Measurements from ENCODE around the gene VTCN1.

Gene VTCN1

GRCh38 chr1:117138561-117138960 is 72.2 kb downstream of the VTCN1 start:
- Mint-ChIP-seq H3K27ac (no peak overlapping the region), H3K4me1 (ENCODE audit: low read depth) (no peaks in the 10 kb centered on the region), H3K36me3 (ENCODE audit: low read depth) (no peaks in the 10 kb centered on the region), H3K27me3 (ENCODE audit: low read depth) (peaks cover 6% of the 10 kb centered on the region), H3K9me3 (no peaks in the 10 kb centered on the region), H3K4me3 (no peak overlapping the region)
- DNase-seq (ENCODE audit: low spot score) = no peak

GRCh38 chr1:117138106-117138505 is 72.6 kb downstream of the VTCN1 start:
- no peaks in the 10 kb centered on the region for H3K9me3 Mint-ChIP-seq
- no peaks in the 10 kb centered on the region for H3K36me3 Mint-ChIP-seq (ENCODE audit: low read depth)
- H3K4me1 Mint-ChIP-seq (ENCODE audit: low read depth) = no peaks in the 10 kb centered on the region
- no peak overlapping the region for H3K4me3 Mint-ChIP-seq
- no peak overlapping the region for H3K27ac Mint-ChIP-seq
- H3K27me3 Mint-ChIP-seq (ENCODE audit: low read depth) = peaks cover 10% of the 10 kb centered on the region
- DNase-seq (ENCODE audit: low spot score) = no peak

- H3K4me1 Mint-ChIP-seq (ENCODE audit: low read depth) = no peaks in the 10 kb centered on the region
- no peak overlapping the region for H3K27ac Mint-ChIP-seq
- H3K27me3 Mint-ChIP-seq (ENCODE audit: low read depth) = peaks cover 11% of the 10 kb centered on the region
- no peaks in the 10 kb centered on the region for H3K9me3 Mint-ChIP-seq
- no peak for DNase-seq (ENCODE audit: low spot score)
- no peaks in the 10 kb centered on the region for H3K36me3 Mint-ChIP-seq (ENCODE audit: low read depth)
- no peak overlapping the region for H3K4me3 Mint-ChIP-seq
These were observed 73.4 kb downstream of the VTCN1 start for GRCh38 chr1:117137281-117137855.

GRCh38 chr1:117136749-117137148 is 74.0 kb downstream of the VTCN1 start:
- no peaks in the 10 kb centered on the region for H3K4me1 Mint-ChIP-seq (ENCODE audit: low read depth)
- peaks cover 11% of the 10 kb centered on the region for H3K27me3 Mint-ChIP-seq (ENCODE audit: low read depth)
- DNase-seq (ENCODE audit: low spot score) = no peak
- H3K4me3 Mint-ChIP-seq = no peak overlapping the region
- no peaks in the 10 kb centered on the region for H3K36me3 Mint-ChIP-seq (ENCODE audit: low read depth)
- no peak overlapping the region for H3K27ac Mint-ChIP-seq
- H3K9me3 Mint-ChIP-seq = no peaks in the 10 kb centered on the region

GRCh38 chr1:117135329-117135728 is 75.4 kb downstream of the VTCN1 start:
- no peak overlapping the region for H3K27ac Mint-ChIP-seq
- no peak for DNase-seq (ENCODE audit: low spot score)
- no peaks in the 10 kb centered on the region for H3K4me1 Mint-ChIP-seq (ENCODE audit: low read depth)
- no peak overlapping the region for H3K4me3 Mint-ChIP-seq
- no peaks in the 10 kb centered on the region for H3K9me3 Mint-ChIP-seq
- no peaks in the 10 kb centered on the region for H3K36me3 Mint-ChIP-seq (ENCODE audit: low read depth)
- H3K27me3 Mint-ChIP-seq (ENCODE audit: low read depth) = peaks cover 11% of the 10 kb centered on the region

- no peaks in the 10 kb centered on the region for H3K36me3 Mint-ChIP-seq (ENCODE audit: low read depth)
- no peak overlapping the region for H3K27ac Mint-ChIP-seq
- peaks cover 3% of the 10 kb centered on the region for H3K4me1 Mint-ChIP-seq (ENCODE audit: low read depth)
- DNase-seq (ENCODE audit: low spot score) = no peak
- H3K4me3 Mint-ChIP-seq = no peak overlapping the region
- no peaks in the 10 kb centered on the region for H3K9me3 Mint-ChIP-seq
- H3K27me3 Mint-ChIP-seq (ENCODE audit: low read depth) = peaks cover 27% of the 10 kb centered on the region
These were observed 80.2 kb downstream of the VTCN1 start for GRCh38 chr1:117130526-117130925.

GRCh38 chr1:117128323-117129079 is 82.2 kb downstream of the VTCN1 start:
- Mint-ChIP-seq H3K9me3 (no peaks in the 10 kb centered on the region), H3K27ac (no peak overlapping the region), H3K4me3 (no peak overlapping the region), H3K27me3 (ENCODE audit: low read depth) (peaks cover 21% of the 10 kb centered on the region), H3K4me1 (ENCODE audit: low read depth) (peaks cover 3% of the 10 kb centered on the region), H3K36me3 (ENCODE audit: low read depth) (no peaks in the 10 kb centered on the region)
- DNase-seq (ENCODE audit: low spot score) = no peak

- H3K27ac Mint-ChIP-seq = no peak overlapping the region
- H3K9me3 Mint-ChIP-seq = no peaks in the 10 kb centered on the region
- H3K4me3 Mint-ChIP-seq = no peak overlapping the region
- DNase-seq (ENCODE audit: low spot score) = no peak
- peaks cover 3% of the 10 kb centered on the region for H3K4me1 Mint-ChIP-seq (ENCODE audit: low read depth)
- no peaks in the 10 kb centered on the region for H3K36me3 Mint-ChIP-seq (ENCODE audit: low read depth)
- peaks cover 20% of the 10 kb centered on the region for H3K27me3 Mint-ChIP-seq (ENCODE audit: low read depth)
These were observed 82.9 kb downstream of the VTCN1 start for GRCh38 chr1:117127795-117128194.

- H3K27ac Mint-ChIP-seq = no peak overlapping the region
- H3K27me3 Mint-ChIP-seq (ENCODE audit: low read depth) = peaks cover 25% of the 10 kb centered on the region
- H3K4me3 Mint-ChIP-seq = no peak overlapping the region
- DNase-seq (ENCODE audit: low spot score) = no peak
- H3K4me1 Mint-ChIP-seq (ENCODE audit: low read depth) = peaks cover 7% of the 10 kb centered on the region
- H3K9me3 Mint-ChIP-seq = no peaks in the 10 kb centered on the region
- no peaks in the 10 kb centered on the region for H3K36me3 Mint-ChIP-seq (ENCODE audit: low read depth)
These were observed 86.1 kb downstream of the VTCN1 start for GRCh38 chr1:117124661-117125060.

- H3K27me3 Mint-ChIP-seq (ENCODE audit: low read depth) = peaks cover 20% of the 10 kb centered on the region
- H3K9me3 Mint-ChIP-seq = no peaks in the 10 kb centered on the region
- peaks cover 4% of the 10 kb centered on the region for H3K4me1 Mint-ChIP-seq (ENCODE audit: low read depth)
- H3K36me3 Mint-ChIP-seq (ENCODE audit: low read depth) = no peaks in the 10 kb centered on the region
- peak overlapping the region; percentile 1 for H3K4me3 Mint-ChIP-seq
- no peak for DNase-seq (ENCODE audit: low spot score)
- H3K27ac Mint-ChIP-seq = no peak overlapping the region
These were observed 87.5 kb downstream of the VTCN1 start for GRCh38 chr1:117123274-117123673.

GRCh38 chr1:117122330-117123025 is 88.2 kb downstream of the VTCN1 start:
- Mint-ChIP-seq H3K9me3 (no peaks in the 10 kb centered on the region), H3K4me3 (peak overlapping the region; percentile 80), H3K27ac (no peak overlapping the region), H3K4me1 (ENCODE audit: low read depth) (peaks cover 4% of the 10 kb centered on the region), H3K27me3 (ENCODE audit: low read depth) (peaks cover 17% of the 10 kb centered on the region), H3K36me3 (ENCODE audit: low read depth) (no peaks in the 10 kb centered on the region)
- DNase-seq (ENCODE audit: low spot score) = no peak

- Mint-ChIP-seq H3K9me3 (no peaks in the 10 kb centered on the region), H3K4me1 (ENCODE audit: low read depth) (peaks cover 4% of the 10 kb centered on the region), H3K27ac (peak within 1 kb of the TSS; percentile 12), H3K4me3 (peak within 1 kb of the TSS; percentile 80), H3K36me3 (ENCODE audit: low read depth) (no peaks in the 10 kb centered on the region), H3K27me3 (ENCODE audit: low read depth) (peaks cover 12% of the 10 kb centered on the region)
- peak; percentile 85 for DNase-seq (ENCODE audit: low spot score)
These were observed 89.0 kb downstream of the VTCN1 start, which contains the start of gene TRIM45 for GRCh38 chr1:117121589-117122329. TSS of gene TRIM45 (minus strand) at chr1:117121749. CDS start at chr1:117121201, 548 bp downstream.

GRCh38 chr1:117120774-117121588 is 89.7 kb downstream of the VTCN1 start:
- Mint-ChIP-seq H3K27ac (no peak overlapping the region), H3K4me1 (ENCODE audit: low read depth) (peaks cover 4% of the 10 kb centered on the region), H3K9me3 (no peaks in the 10 kb centered on the region), H3K27me3 (ENCODE audit: low read depth) (peaks cover 9% of the 10 kb centered on the region), H3K4me3 (peak overlapping the region; percentile 78), H3K36me3 (ENCODE audit: low read depth) (no peaks in the 10 kb centered on the region)
- no peak for DNase-seq (ENCODE audit: low spot score)

Data from T-helper 2 cell treated with Interferon-gamma antibody and Interleukin-4, amounts not matched to agents 5 μg/mL and 100 μg/mL, for 36 hours (primary cell).